ENCODE data around the gene KRTAP10-6. TPM values are rescaled to one million over a fixed set of nuclear protein-coding genes. Genes with fewer than 3 reads are reported as not detected.
"Not testable (repeated sequence)": the region's sequence is repeated elsewhere in the genome, so short reads cannot be mapped to it uniquely, and the experiment has no call there.

Gene KRTAP10-6
- total RNA-seq, 2 experiments from 2014 or later: not detected

GRCh38 chr21:44595524-44595923 is 3.2 kb upstream of the KRTAP10-6 start:
- Histone ChIP-seq H2AFZ (ENCODE audit: low read length) (no peak overlapping the region), H3K27ac (ENCODE audit: low read depth, low read length, poor library complexity, severe bottlenecking) (no peak overlapping the region), H3K79me2 (ENCODE audit: insufficient read depth, low read depth, low read length) (no peaks in the 10 kb centered on the region), H3K4me3 (ENCODE audit: low read depth, low read length, poor library complexity, severe bottlenecking) (no peak overlapping the region), H3K4me1 (ENCODE audit: insufficient read depth, low read length, poor library complexity, severe bottlenecking) (no peaks in the 10 kb centered on the region), H3K9me2 (ENCODE audit: insufficient read depth, low read length) (no peaks in the 10 kb centered on the region), H3K36me3 (ENCODE audit: insufficient read depth, low read length) (no peaks in the 10 kb centered on the region), H3K9me3 (ENCODE audit: low read length) (no peaks in the 10 kb centered on the region), H3K4me2 (ENCODE audit: low read length) (no peak overlapping the region), H4K20me1 (ENCODE audit: insufficient read depth, low read length) (no peaks in the 10 kb centered on the region)
- POLR2A ChIA-PET: no interaction called here
- CTCF ChIA-PET (ENCODE audit: unreplicated experiment): no interaction called here
- no TSS peak for BruUV-seq (replicated peaks)
- no peak for TF ChIP-seq EZH2phosphoT487 (IDR thresholded peaks at IDR 0.05; ENCODE audit: borderline replicate concordance, low read depth, low read length)
- TF ChIP-seq CTCF (conservative IDR thresholded peaks at IDR 0.05; ENCODE audit: low read length): no peak
- intact Hi-C loops (cut with micrococcal nuclease; ENCODE audit: unreplicated experiment): no loop called here
- DNase-seq (ENCODE audit: low spot score): no peak

- H3K4me3 ChIP-seq (ENCODE audit: low read depth, low read length, poor library complexity, severe bottlenecking): no peak overlapping the region
- intact Hi-C loops (cut with micrococcal nuclease; ENCODE audit: unreplicated experiment): no loop called here
- CTCF ChIA-PET (ENCODE audit: unreplicated experiment): no interaction called here
- H3K4me1 ChIP-seq (ENCODE audit: insufficient read depth, low read length, poor library complexity, severe bottlenecking): no peaks in the 10 kb centered on the region
- H4K20me1 ChIP-seq (ENCODE audit: insufficient read depth, low read length): no peaks in the 10 kb centered on the region
- no peak overlapping the region for H3K27ac ChIP-seq (ENCODE audit: low read depth, low read length, poor library complexity, severe bottlenecking)
- no TSS peak for BruUV-seq (replicated peaks)
- POLR2A ChIA-PET: interaction anchor here (0.7 kb wide), 2 partner anchors 17 to 107 kb away, joined by 3 to 8 read pairs; no protein-coding TSS in a partner anchor
- no peak overlapping the region for H2AFZ ChIP-seq (ENCODE audit: low read length)
- TF ChIP-seq CTCF (conservative IDR thresholded peaks at IDR 0.05; ENCODE audit: low read length) (no peak), EZH2phosphoT487 (IDR thresholded peaks at IDR 0.05; ENCODE audit: borderline replicate concordance, low read depth, low read length) (no peak)
- no peaks in the 10 kb centered on the region for H3K9me3 ChIP-seq (ENCODE audit: low read length)
- no peak for DNase-seq (ENCODE audit: low spot score)
- H3K4me2 ChIP-seq (ENCODE audit: low read length): no peak overlapping the region
- H3K9me2 ChIP-seq (ENCODE audit: insufficient read depth, low read length): no peaks in the 10 kb centered on the region
- H3K79me2 ChIP-seq (ENCODE audit: insufficient read depth, low read depth, low read length): no peaks in the 10 kb centered on the region
- H3K36me3 ChIP-seq (ENCODE audit: insufficient read depth, low read length): no peaks in the 10 kb centered on the region
These were observed 2.2 kb upstream of the KRTAP10-6 start for GRCh38 chr21:44594406-44594916.

GRCh38 chr21:44593598-44594405 is 1.5 kb upstream of the KRTAP10-6 start:
- no TSS peak for BruUV-seq (replicated peaks)
- Histone ChIP-seq H3K79me2 (ENCODE audit: insufficient read depth, low read depth, low read length) (no peaks in the 10 kb centered on the region), H3K9me3 (ENCODE audit: low read length) (no peaks in the 10 kb centered on the region), H3K4me2 (ENCODE audit: low read length) (no peak overlapping the region), H3K36me3 (ENCODE audit: insufficient read depth, low read length) (no peaks in the 10 kb centered on the region), H4K20me1 (ENCODE audit: insufficient read depth, low read length) (no peaks in the 10 kb centered on the region), H3K4me1 (ENCODE audit: insufficient read depth, low read length, poor library complexity, severe bottlenecking) (no peaks in the 10 kb centered on the region), H3K4me3 (ENCODE audit: low read depth, low read length, poor library complexity, severe bottlenecking) (no peak overlapping the region), H3K27ac (ENCODE audit: low read depth, low read length, poor library complexity, severe bottlenecking) (no peak overlapping the region), H2AFZ (ENCODE audit: low read length) (no peak overlapping the region), H3K9me2 (ENCODE audit: insufficient read depth, low read length) (no peaks in the 10 kb centered on the region)
- DNase-seq (ENCODE audit: low spot score): no peak
- no peak for TF ChIP-seq EZH2phosphoT487 (IDR thresholded peaks at IDR 0.05; ENCODE audit: borderline replicate concordance, low read depth, low read length)
- no peak for TF ChIP-seq CTCF (conservative IDR thresholded peaks at IDR 0.05; ENCODE audit: low read length)
- intact Hi-C loops (cut with micrococcal nuclease; ENCODE audit: unreplicated experiment): no loop called here
- ChIA-PET POLR2A (no interaction called here), CTCF (ENCODE audit: unreplicated experiment) (no interaction called here)

GRCh38 chr21:44591801-44592130 is 539 bp downstream of the KRTAP10-6 start:
- H4K20me1 ChIP-seq (ENCODE audit: insufficient read depth, low read length); DNase-seq (ENCODE audit: low spot score); H3K79me2 ChIP-seq (ENCODE audit: insufficient read depth, low read depth, low read length); BruUV-seq (replicated peaks); H3K9me2 ChIP-seq (ENCODE audit: insufficient read depth, low read length); CTCF ChIA-PET (ENCODE audit: unreplicated experiment); intact Hi-C loops (cut with micrococcal nuclease; ENCODE audit: unreplicated experiment); H2AFZ ChIP-seq (ENCODE audit: low read length); H3K9me3 ChIP-seq (ENCODE audit: low read length); H3K4me3 ChIP-seq (ENCODE audit: low read depth, low read length, poor library complexity, severe bottlenecking); H3K4me2 ChIP-seq (ENCODE audit: low read length); H3K4me1 ChIP-seq (ENCODE audit: insufficient read depth, low read length, poor library complexity, severe bottlenecking); H3K27ac ChIP-seq (ENCODE audit: low read depth, low read length, poor library complexity, severe bottlenecking); H3K36me3 ChIP-seq (ENCODE audit: insufficient read depth, low read length): not testable (repeated sequence)
- POLR2A ChIA-PET: interaction anchor here (0.7 kb wide), 1 partner anchor 420 kb away, joined by 4 read pairs; no protein-coding TSS in a partner anchor

All from OCI-LY7 (cell line).